ENCODE results near the gene SELP. TPM values are rescaled to one million over a fixed set of nuclear protein-coding genes. Genes with fewer than 3 reads are reported as not detected.

SELP gene
- total and polyA plus RNA-seq, 4 donors = 9.3 to 13.0 (median 11.7) TPM

- DNase-seq = no peak
- Histone ChIP-seq H3K27ac (ENCODE audit: low read depth in 1 of 2, low read length in 1 of 2) (no peak overlapping the region), H3K4me1 (ENCODE audit: control insufficient read depth in 5 of 5, insufficient read depth in 5 of 5, low read length in 5 of 5) (peaks cover 0 to 2% (median 0%) of the 10 kb centered on the region in 5 donors), H3K9me3 (ENCODE audit: control insufficient read depth in 4 of 4, insufficient read depth in 3 of 4, low read length in 3 of 4) (no peaks in the 10 kb centered on the region), H3K9ac (ENCODE audit: insufficient read depth in 1 of 2, low read length in 2 of 2) (no peak overlapping the region), H3K27me3 (ENCODE audit: control insufficient read depth in 3 of 3, insufficient read depth in 3 of 3, low read length in 2 of 3) (peaks cover 0 to 29% (median 0%) of the 10 kb centered on the region in 3 donors), H3K4me3 (no peak overlapping the region), H3K36me3 (ENCODE audit: control insufficient read depth in 4 of 4, insufficient read depth in 4 of 4, low read length in 4 of 4) (no peaks in the 10 kb centered on the region)
- no peak for TF ChIP-seq CTCF (IDR thresholded peaks at IDR 0.05; ENCODE audit: control extremely low read depth, extremely low read depth)
- no peak for ATAC-seq (ENCODE audit: insufficient read depth, low FRiP score)
Observed at GRCh38 chr1:169585181-169585580, 44.7 kb downstream of the SELP start.

GRCh38 chr1:169584483-169585144 is 45.3 kb downstream of the SELP start:
- Histone ChIP-seq H3K27ac (ENCODE audit: low read depth in 1 of 2, low read length in 1 of 2) (no peak overlapping the region), H3K4me3 (no peak overlapping the region), H3K9me3 (ENCODE audit: control insufficient read depth in 4 of 4, insufficient read depth in 3 of 4, low read length in 3 of 4) (no peaks in the 10 kb centered on the region), H3K27me3 (ENCODE audit: control insufficient read depth in 3 of 3, insufficient read depth in 3 of 3, low read length in 2 of 3) (peaks cover 0 to 29% (median 0%) of the 10 kb centered on the region in 3 donors), H3K9ac (ENCODE audit: insufficient read depth in 1 of 2, low read length in 2 of 2) (no peak overlapping the region), H3K36me3 (ENCODE audit: control insufficient read depth in 4 of 4, insufficient read depth in 4 of 4, low read length in 4 of 4) (no peaks in the 10 kb centered on the region), H3K4me1 (ENCODE audit: control insufficient read depth in 5 of 5, insufficient read depth in 5 of 5, low read length in 5 of 5) (peaks cover 0 to 2% (median 0%) of the 10 kb centered on the region in 5 donors)
- no peak for DNase-seq
- no peak for TF ChIP-seq CTCF (IDR thresholded peaks at IDR 0.05; ENCODE audit: control extremely low read depth, extremely low read depth)
- WGBS, 2 donors = 52 to 61% methylated on average over 4 of the region's 4 CpGs
- no peak for ATAC-seq (ENCODE audit: insufficient read depth, low FRiP score)

- Histone ChIP-seq H3K9ac (ENCODE audit: insufficient read depth in 1 of 2, low read length in 2 of 2) (no peak overlapping the region), H3K27me3 (ENCODE audit: control insufficient read depth in 3 of 3, insufficient read depth in 3 of 3, low read length in 2 of 3) (peaks cover 0 to 10% (median 0%) of the 10 kb centered on the region in 3 donors), H3K9me3 (ENCODE audit: control insufficient read depth in 4 of 4, insufficient read depth in 3 of 4, low read length in 3 of 4) (no peaks in the 10 kb centered on the region), H3K36me3 (ENCODE audit: control insufficient read depth in 4 of 4, insufficient read depth in 4 of 4, low read length in 4 of 4) (no peaks in the 10 kb centered on the region), H3K4me1 (ENCODE audit: control insufficient read depth in 5 of 5, insufficient read depth in 5 of 5, low read length in 5 of 5) (peaks cover 0 to 3% (median 0%) of the 10 kb centered on the region in 5 donors), H3K27ac (ENCODE audit: low read depth in 1 of 2, low read length in 1 of 2) (no peak overlapping the region), H3K4me3 (no peak overlapping the region)
- 81 to 86% methylated on average over 5 of the region's 5 CpGs for WGBS, 2 donors
- DNase-seq = no peak
- ATAC-seq (ENCODE audit: insufficient read depth, low FRiP score) = no peak
- TF ChIP-seq CTCF (IDR thresholded peaks at IDR 0.05; ENCODE audit: control extremely low read depth, extremely low read depth) = no peak
Observed at GRCh38 chr1:169577981-169578738, 51.8 kb downstream of the SELP start.

All from lung (tissue), 12 donors.